ENCODE measurements around the gene PSMA7. TPM values are rescaled to one million over a fixed set of nuclear protein-coding genes. Genes with fewer than 3 reads are reported as not detected.

Gene PSMA7
- total and polyA plus RNA-seq, 4 experiments from 2014 or later, result 182 to 598 (median 313) TPM

- H3K4me3 ChIP-seq (ENCODE audit: low read length in 2 of 2), result peak overlapping the region in 1 of 2 donors; percentile 47
- Mint-ChIP-seq H3K27ac (peak overlapping the region; percentile 62 to 92 (median 83)), H3K4me3 (peak overlapping the region; percentile 80 to 88 (median 86)), H3K36me3 (peaks cover 19 to 39% of the 10 kb centered on the region in 2 donors), H3K27me3 (no peaks in the 10 kb centered on the region), H3K4me1 (peaks cover 24 to 71% (median 48%) of the 10 kb centered on the region in 4 donors), H3K9me3 (peaks cover 0 to 2% (median 0%) of the 10 kb centered on the region in 8 donors)
- DNase-seq, result peak in 4 of 5 donors; percentile 25 to 54 (median 36)
- H3K27me3 ChIP-seq (ENCODE audit: insufficient read depth, low read length), result no peaks in the 10 kb centered on the region
- H3K36me3 ChIP-seq (ENCODE audit: insufficient read depth, low read length), result peaks cover 29% of the 10 kb centered on the region
- H3K9me3 ChIP-seq (ENCODE audit: control insufficient read depth in 1 of 2, low read length in 2 of 2), result no peaks in the 10 kb centered on the region
- POLR2A ChIA-PET (ENCODE audit: partially characterized antibody), result interaction anchor here (1.1 to 11.1 kb wide), 10 partner anchors 10 to 112 kb away, joined by 3 to 130 read pairs (median 9); partner anchors contain the start of genes MTG2, PSMA7, SS18L1 and TAF4
- peak overlapping the region; percentile 25 for H3K27ac ChIP-seq (ENCODE audit: low read depth, low read length)
- CTCF ChIA-PET (ENCODE audit: partially characterized antibody), result interaction anchor here (1.4 to 5.5 kb wide), 2 partner anchors 13 to 19 kb away, joined by 4 to 35 read pairs; no protein-coding TSS in a partner anchor
- H3K4me1 ChIP-seq (ENCODE audit: insufficient read depth, low read length), result peaks cover 39% of the 10 kb centered on the region
- intact Hi-C loops (cut with micrococcal nuclease), result loop anchor here (1.0 to 5.0 kb wide), 5 partner anchors 20 to 264 kb away; partner anchors contain the start of genes ADRM1, MTG2, PSMA7 and RPS21
Measured at GRCh38 chr20:62122654-62123449, 20.3 kb downstream of the PSMA7 start.

GRCh38 chr20:62121776-62122653, 21.2 kb downstream of the PSMA7 start, which contains the start of gene LSM14B:
TSS of gene LSM14B (plus strand) at chr20:62122475. CDS start at chr20:62122667, 192 bp downstream.
- intact Hi-C loops (cut with micrococcal nuclease), result loop anchor here (1.0 to 5.0 kb wide), 5 partner anchors 21 to 265 kb away; partner anchors contain the start of genes ADRM1, MTG2, PSMA7 and RPS21
- no peaks in the 10 kb centered on the region for H3K27me3 Mint-ChIP-seq
- CTCF ChIA-PET (ENCODE audit: partially characterized antibody), result interaction anchor here (0.6 to 1.6 kb wide), 3 partner anchors 14 to 54 kb away, joined by 3 to 5 read pairs (median 3); no protein-coding TSS in a partner anchor
- peak within 1 kb of the TSS; percentile 90 to 95 (median 92) for H3K4me3 Mint-ChIP-seq
- POLR2A ChIA-PET (ENCODE audit: partially characterized antibody), result interaction anchor here (0.7 to 11.1 kb wide), 14 partner anchors 10 to 672 kb away, joined by 3 to 130 read pairs (median 6); partner anchors contain the start of genes MTG2, PSMA7, SS18L1 and TAF4
- H3K27me3 ChIP-seq (ENCODE audit: insufficient read depth, low read length), result no peaks in the 10 kb centered on the region
- H3K4me1 Mint-ChIP-seq, result peaks cover 32 to 71% (median 49%) of the 10 kb centered on the region in 4 donors
- peaks cover 0 to 4% (median 0%) of the 10 kb centered on the region in 8 donors for H3K9me3 Mint-ChIP-seq
- no peaks in the 10 kb centered on the region for H3K9me3 ChIP-seq (ENCODE audit: control insufficient read depth in 1 of 2, low read length in 2 of 2)
- DNase-seq, result peak; percentile 93 to 98 (median 97)
- peak within 1 kb of the TSS; percentile 61 to 73 for H3K4me3 ChIP-seq (ENCODE audit: low read length in 2 of 2)
- peaks cover 12 to 30% of the 10 kb centered on the region in 2 donors for H3K36me3 Mint-ChIP-seq
- peaks cover 20% of the 10 kb centered on the region for H3K36me3 ChIP-seq (ENCODE audit: insufficient read depth, low read length)
- peak within 1 kb of the TSS; percentile 76 for H3K27ac ChIP-seq (ENCODE audit: low read depth, low read length)
- H3K27ac Mint-ChIP-seq, result peak within 1 kb of the TSS; percentile 93 to 99 (median 97)
- peaks cover 48% of the 10 kb centered on the region for H3K4me1 ChIP-seq (ENCODE audit: insufficient read depth, low read length)

GRCh38 chr20:62120990-62121775, 22.0 kb downstream of the PSMA7 start:
- Mint-ChIP-seq H3K27ac (peak overlapping the region; percentile 93 to 99 (median 97)), H3K4me3 (peak overlapping the region; percentile 90 to 95 (median 92)), H3K4me1 (peaks cover 30 to 69% (median 51%) of the 10 kb centered on the region in 4 donors), H3K36me3 (peaks cover 5 to 22% of the 10 kb centered on the region in 2 donors), H3K9me3 (peaks cover 0 to 8% (median under 1%) of the 10 kb centered on the region in 8 donors), H3K27me3 (no peaks in the 10 kb centered on the region)
- ChIA-PET POLR2A (ENCODE audit: partially characterized antibody) (interaction anchor here (0.6 to 11.1 kb wide), 15 partner anchors 10 to 673 kb away, joined by 3 to 130 read pairs (median 5); partner anchors contain the start of genes MTG2, PSMA7, SS18L1 and TAF4), CTCF (ENCODE audit: partially characterized antibody) (interaction anchor here (0.6 to 1.6 kb wide), 6 partner anchors 15 to 55 kb away, joined by 3 to 5 read pairs (median 4); no protein-coding TSS in a partner anchor)
- intact Hi-C loops (cut with micrococcal nuclease), result loop anchor here (5.0 kb wide), 1 partner anchor 266 kb away; the partner anchor contains the start of gene RPS21
- Histone ChIP-seq H3K9me3 (ENCODE audit: control insufficient read depth in 1 of 2, low read length in 2 of 2) (no peaks in the 10 kb centered on the region), H3K27me3 (ENCODE audit: insufficient read depth, low read length) (no peaks in the 10 kb centered on the region), H3K4me1 (ENCODE audit: insufficient read depth, low read length) (peaks cover 53% of the 10 kb centered on the region), H3K27ac (ENCODE audit: low read depth, low read length) (peak overlapping the region; percentile 76), H3K4me3 (ENCODE audit: low read length in 2 of 2) (peak overlapping the region; percentile 61 to 73), H3K36me3 (ENCODE audit: insufficient read depth, low read length) (peaks cover 12% of the 10 kb centered on the region)
- no peak for DNase-seq

GRCh38 chr20:62120365-62120762, 22.8 kb downstream of the PSMA7 start:
- Histone ChIP-seq H3K27me3 (ENCODE audit: insufficient read depth, low read length) (no peaks in the 10 kb centered on the region), H3K9me3 (ENCODE audit: control insufficient read depth in 1 of 2, low read length in 2 of 2) (peaks cover 0 to 4% of the 10 kb centered on the region in 2 donors), H3K4me1 (ENCODE audit: insufficient read depth, low read length) (peaks cover 53% of the 10 kb centered on the region), H3K27ac (ENCODE audit: low read depth, low read length) (no peak overlapping the region), H3K4me3 (ENCODE audit: low read length in 2 of 2) (no peak overlapping the region), H3K36me3 (ENCODE audit: insufficient read depth, low read length) (peaks cover 4% of the 10 kb centered on the region)
- Mint-ChIP-seq H3K27ac (peak overlapping the region; percentile 42 to 99 (median 97)), H3K4me3 (peak overlapping the region in 7 of 8 donors; percentile 2 to 93 (median 48)), H3K4me1 (peaks cover 32 to 68% (median 51%) of the 10 kb centered on the region in 4 donors), H3K36me3 (peaks cover 5 to 23% of the 10 kb centered on the region in 2 donors), H3K9me3 (peaks cover 0 to 13% (median 4%) of the 10 kb centered on the region in 8 donors), H3K27me3 (no peaks in the 10 kb centered on the region)
- DNase-seq, result peak in 1 of 5 donors; percentile 2
- POLR2A ChIA-PET (ENCODE audit: partially characterized antibody), result interaction anchor here (0.6 to 11.1 kb wide), 4 partner anchors 16 to 54 kb away, joined by 3 to 130 read pairs (median 60); partner anchors contain the start of genes PSMA7, SS18L1 and TAF4
- intact Hi-C loops (cut with micrococcal nuclease), result loop anchor here (5.0 kb wide), 1 partner anchor 267 kb away; the partner anchor contains the start of gene RPS21
- CTCF ChIA-PET (ENCODE audit: partially characterized antibody), result interaction anchor here (0.8 to 1.6 kb wide), 4 partner anchors 27 to 54 kb away, joined by 3 to 4 read pairs (median 4); no protein-coding TSS in a partner anchor

- peak in 1 of 5 donors; percentile 25 for DNase-seq
- H3K27ac Mint-ChIP-seq, result peak overlapping the region; percentile 92 to 99 (median 97)
- Histone ChIP-seq H3K27ac (ENCODE audit: low read depth, low read length) (no peak overlapping the region), H3K27me3 (ENCODE audit: insufficient read depth, low read length) (no peaks in the 10 kb centered on the region), H3K36me3 (ENCODE audit: insufficient read depth, low read length) (no peaks in the 10 kb centered on the region), H3K9me3 (ENCODE audit: control insufficient read depth in 1 of 2, low read length in 2 of 2) (peaks cover 0 to 4% of the 10 kb centered on the region in 2 donors), H3K4me3 (ENCODE audit: low read length in 2 of 2) (no peak overlapping the region), H3K4me1 (ENCODE audit: insufficient read depth, low read length) (peaks cover 53% of the 10 kb centered on the region)
- POLR2A ChIA-PET (ENCODE audit: partially characterized antibody), result interaction anchor here (0.8 to 11.1 kb wide), 5 partner anchors 16 to 53 kb away, joined by 3 to 130 read pairs (median 51); partner anchors contain the start of genes PSMA7, SS18L1 and TAF4
- intact Hi-C loops (cut with micrococcal nuclease), result loop anchor here (5.0 kb wide), 1 partner anchor 268 kb away; the partner anchor contains the start of gene RPS21
- peaks cover 0 to 18% (median 6%) of the 10 kb centered on the region in 8 donors for H3K9me3 Mint-ChIP-seq
- peaks cover 29 to 62% (median 46%) of the 10 kb centered on the region in 4 donors for H3K4me1 Mint-ChIP-seq
- H3K36me3 Mint-ChIP-seq, result peaks cover 0 to 18% of the 10 kb centered on the region in 2 donors
- no peaks in the 10 kb centered on the region for H3K27me3 Mint-ChIP-seq
- CTCF ChIA-PET (ENCODE audit: partially characterized antibody), result no interaction called here
- peak overlapping the region in 7 of 8 donors; percentile 2 to 93 (median 47) for H3K4me3 Mint-ChIP-seq
Measured at GRCh38 chr20:62119591-62120364, 23.4 kb downstream of the PSMA7 start.
